SKM-1 (cell line): ENCODE data around the gene EPB41L2.
"Not testable (repeated sequence)": the region's sequence is repeated elsewhere in the genome, so short reads cannot be mapped to it uniquely, and the experiment has no call there.

Experiments used
- DNase-seq: peaks from one replicate; lab custom pipeline; 2025; ENCODE audit not compliant: unreplicated experiment; lab: John Stamatoyannopoulos, UW

EPB41L2 gene

DNA sequence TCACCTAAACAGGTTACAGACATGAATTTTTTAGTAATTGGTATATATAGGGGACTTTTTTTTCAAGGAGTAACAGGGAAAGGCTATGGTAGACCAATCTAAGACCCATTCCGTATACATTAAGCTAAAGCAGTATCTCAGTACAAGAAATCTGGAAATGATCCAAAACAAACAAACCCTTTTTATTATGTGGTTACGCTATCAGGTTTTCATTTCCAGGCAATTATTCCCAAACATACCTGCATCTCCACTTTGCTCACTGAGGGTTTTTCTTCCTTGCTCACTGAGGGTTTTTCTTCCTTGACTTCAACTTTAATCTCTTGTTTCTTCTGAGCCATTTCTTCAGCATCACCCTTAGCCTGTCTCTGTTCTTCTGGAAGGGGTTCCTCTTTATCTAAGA lies 107.3 kb downstream of the EPB41L2 start:
- no peak for DNase-seq

DNA sequence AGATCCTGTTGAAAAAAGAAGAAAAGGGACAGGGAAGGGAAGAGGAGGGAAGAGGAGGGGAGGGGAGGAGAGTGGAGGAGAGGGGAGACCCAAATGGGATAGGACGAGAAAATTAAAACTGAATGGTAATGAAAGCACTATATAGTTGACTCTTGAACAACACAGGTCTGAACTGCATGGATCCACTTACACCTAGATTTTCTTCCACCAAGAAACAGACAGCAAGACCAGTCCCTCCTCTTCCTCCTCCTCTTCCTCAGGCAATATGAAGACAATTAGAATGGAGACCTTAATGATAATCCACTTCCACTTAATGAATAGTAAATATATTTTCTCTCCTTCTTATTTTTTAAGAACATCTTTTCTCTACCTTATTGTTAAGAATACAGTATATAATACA lies 113.5 kb downstream of the EPB41L2 start:
- no peak for DNase-seq

DNA sequence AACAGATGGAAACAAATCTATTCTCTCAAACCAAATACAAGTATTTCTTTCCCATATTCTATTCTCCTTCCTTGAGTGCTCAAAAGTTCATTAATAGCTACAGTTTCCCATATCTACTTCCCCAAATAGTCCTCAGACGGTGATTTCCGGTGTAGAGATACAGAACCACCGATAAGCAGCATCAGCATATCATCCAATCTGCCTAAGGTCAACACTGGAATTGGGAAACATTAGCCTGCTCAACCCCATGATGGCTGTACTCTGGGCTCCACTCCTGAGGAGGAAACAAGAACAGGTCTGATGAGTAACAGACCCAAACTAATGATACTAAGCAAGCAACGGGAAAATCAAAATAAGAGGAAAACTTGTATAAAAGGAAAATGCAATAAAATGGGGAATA lies 115.6 kb downstream of the EPB41L2 start:
- DNase-seq = no peak

DNA sequence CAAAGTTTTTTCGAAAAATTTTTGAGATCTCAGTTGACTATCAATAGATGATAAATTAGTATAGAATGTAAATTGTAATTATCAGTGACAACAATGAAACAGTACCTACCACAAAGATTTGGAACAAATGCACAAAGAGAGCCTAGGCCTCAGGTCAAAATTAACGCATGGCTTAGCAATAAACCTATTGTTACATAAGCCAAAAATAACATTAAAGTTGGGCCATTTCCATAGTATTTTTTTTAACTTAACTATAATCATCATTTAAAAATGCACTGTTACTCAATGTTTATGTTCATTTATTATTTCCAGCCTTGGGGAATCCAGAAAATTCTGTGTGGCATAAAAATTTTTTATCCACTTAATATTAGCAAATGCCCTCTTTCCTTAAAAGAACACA lies 117.0 kb downstream of the EPB41L2 start:
- DNase-seq = no peak

DNA sequence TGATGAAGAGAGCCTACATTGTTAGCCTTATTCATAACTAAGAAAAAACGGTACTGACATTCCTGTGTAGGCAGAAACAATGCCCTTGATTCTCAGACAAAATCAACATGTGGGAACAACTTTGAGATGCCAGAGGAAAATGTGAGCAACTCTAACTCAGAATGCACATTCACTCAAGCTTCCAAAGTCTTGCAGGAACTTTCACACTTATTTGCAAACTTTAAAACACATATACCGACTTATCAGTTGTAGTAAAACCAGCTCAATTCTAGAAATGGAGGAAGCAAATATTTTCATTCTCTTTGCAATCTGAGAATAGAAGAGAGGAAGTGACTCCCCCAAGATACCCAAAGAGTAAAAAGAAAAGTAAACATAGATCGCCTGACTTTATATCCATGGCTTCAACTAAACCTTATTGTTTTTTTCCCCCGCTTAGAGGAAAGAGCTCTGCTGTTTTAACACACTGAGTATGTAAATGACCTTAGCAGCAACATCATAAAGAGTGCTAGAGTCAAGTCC lies 117.6 kb downstream of the EPB41L2 start:
- no peak for DNase-seq

DNA sequence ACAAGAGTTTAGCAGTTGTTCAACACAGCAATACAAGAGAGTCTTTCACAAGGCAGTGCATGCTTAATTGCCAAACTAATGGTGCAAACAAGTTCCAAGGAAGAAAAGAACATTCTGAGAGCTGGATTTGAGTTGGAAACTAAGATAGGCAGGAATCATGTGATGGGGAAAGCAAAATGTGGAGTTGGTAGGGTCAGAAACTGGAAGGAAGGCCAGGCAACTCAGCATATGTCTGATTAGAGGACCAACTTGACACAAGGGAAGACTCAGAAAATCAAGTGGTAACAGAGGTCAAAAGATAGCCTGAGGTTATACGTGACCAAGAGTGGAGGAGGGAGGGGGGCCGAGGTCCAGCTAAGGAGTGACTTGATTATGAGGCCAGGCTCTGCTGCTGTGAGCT lies 118.6 kb downstream of the EPB41L2 start:
- DNase-seq = no peak

DNA sequence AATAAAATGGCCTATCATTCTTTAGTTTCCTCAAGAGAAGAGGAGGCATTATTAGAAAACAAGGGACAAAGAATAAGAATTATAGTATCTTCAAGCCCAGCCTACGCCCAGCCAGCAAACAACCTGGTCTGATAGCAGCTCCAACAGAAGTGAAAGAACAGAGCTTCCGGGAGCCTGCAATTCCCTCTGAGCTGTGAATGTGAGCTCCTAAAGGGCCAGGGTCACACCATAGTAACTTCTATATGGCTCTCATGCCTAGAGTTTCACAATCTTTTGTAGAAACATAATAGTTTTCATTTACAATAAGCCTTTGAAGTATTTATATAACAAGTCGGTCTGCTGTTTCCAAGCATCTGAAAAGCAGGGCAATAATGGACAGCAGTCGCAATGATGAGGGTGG lies 119.3 kb downstream of the EPB41L2 start:
- no peak for DNase-seq

DNA sequence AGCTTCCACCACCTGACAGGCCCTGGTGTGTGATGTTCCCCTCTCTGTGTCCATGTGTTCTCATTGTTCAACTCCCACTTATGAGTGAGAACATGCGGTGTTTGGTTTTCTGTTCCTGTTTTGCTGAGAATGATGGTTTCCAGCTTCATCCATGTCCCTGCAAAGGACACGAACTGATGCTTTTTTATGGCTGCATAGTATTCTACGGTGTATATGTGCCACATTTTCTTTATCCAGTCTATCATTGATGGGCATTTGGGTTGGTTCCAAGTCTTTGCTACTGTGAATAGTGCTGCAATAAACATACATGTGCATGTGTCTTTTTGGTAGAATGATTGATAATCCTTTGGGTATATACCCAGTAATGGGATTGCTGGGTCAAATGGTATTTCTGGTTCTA lies 120.3 kb downstream of the EPB41L2 start:
- not testable (repeated sequence) for DNase-seq

DNA sequence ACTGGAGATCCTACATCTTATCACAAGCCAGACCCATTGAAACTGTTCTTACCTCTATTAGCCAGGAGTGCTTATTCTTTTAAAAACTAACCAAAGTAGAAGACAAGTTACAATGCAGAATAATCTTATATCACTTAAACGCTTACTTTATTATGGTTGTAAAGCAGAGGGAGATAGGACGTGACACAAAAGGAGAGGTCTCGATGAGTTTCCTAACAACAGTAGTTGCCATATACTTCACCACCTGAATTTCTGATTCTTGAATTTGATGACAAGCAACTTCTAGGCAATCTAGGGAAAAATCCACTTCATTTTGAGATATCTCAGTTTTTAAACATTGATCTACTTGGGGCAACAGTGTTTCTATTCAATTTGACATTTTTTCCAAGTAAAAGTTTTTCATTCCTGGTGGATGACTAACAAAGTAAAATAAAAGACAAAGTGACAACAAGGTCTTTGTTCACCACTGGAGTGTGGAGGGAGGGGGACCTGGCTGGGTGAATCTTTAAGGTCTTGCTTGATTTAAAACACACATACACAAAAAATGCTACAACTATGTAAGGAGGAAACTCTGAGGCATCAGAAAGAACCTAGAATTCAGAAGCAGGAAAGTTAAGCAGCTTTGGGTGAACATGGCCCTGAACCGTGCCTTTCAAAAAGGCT lies 125.0 kb downstream of the EPB41L2 start:
- no peak for DNase-seq

DNA sequence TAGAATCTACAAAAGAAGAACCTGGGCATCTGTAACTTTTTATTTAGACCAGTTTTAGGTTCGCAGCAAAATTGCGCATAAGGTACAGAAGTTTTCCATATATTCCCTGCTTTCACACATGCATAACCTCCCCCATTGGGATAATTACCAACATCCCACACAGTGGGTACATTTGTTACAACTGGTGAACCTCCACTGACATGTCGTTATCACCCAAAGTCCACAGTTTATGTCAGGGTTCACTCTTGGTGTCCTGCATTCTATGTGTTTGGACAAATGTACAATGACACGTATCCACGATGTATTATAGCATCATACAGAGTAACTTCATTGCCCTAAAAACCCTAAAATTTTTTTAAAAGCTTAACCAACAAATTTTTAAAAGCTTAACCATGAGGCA lies 126.1 kb downstream of the EPB41L2 start:
- DNase-seq = no peak

DNA sequence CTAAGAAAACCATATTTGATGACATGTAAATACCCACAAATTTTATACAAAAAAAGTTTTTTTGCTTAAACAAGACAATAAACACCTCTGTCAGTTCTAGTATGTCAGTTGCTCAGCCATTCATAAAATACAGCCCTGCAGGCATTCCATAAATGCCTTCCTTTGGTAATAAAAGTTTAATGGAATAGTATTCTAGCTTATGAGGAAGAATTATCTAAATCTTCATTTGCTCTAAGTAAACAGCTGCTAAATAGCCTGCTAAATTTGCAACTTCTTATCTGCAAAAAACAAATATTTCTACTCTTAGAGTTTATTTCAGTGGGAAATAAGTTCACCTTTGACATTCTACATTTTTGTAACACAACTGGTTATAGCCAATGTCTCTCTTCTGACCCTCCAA lies 127.1 kb downstream of the EPB41L2 start:
- no peak for DNase-seq

DNA sequence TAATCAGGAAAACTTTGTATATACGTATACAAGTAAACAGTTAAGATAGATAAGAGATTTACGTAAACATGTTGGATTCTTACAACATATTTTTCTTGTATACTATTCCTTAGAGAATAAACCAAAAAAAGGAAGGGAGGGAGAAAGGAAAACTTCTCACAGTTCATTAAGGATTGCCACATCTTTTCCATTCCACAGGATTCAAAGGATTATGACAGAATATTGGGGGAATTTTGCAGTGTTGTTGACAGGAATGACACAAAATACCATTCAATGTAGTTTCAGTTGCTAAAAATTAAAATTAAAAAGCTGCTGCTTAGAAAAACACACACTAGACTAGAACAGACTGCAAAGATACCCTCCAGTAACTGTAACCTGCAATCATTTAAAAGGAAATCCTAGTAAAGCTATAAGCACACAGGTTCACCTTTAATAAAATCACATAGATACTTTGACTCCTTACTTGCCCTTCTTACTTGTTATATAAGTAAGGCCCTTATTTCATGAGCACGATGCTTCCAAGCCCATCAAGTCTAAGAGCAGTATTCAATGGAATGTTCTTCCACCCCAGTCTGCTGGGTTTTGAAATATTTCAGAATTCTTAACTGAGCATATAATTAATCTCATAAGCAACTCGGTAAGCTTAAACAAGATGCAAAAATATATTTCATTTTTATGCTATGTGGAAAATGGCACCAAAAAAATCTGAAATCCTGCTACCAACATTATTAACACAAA lies 128.0 kb downstream of the EPB41L2 start:
- no peak for DNase-seq

DNA sequence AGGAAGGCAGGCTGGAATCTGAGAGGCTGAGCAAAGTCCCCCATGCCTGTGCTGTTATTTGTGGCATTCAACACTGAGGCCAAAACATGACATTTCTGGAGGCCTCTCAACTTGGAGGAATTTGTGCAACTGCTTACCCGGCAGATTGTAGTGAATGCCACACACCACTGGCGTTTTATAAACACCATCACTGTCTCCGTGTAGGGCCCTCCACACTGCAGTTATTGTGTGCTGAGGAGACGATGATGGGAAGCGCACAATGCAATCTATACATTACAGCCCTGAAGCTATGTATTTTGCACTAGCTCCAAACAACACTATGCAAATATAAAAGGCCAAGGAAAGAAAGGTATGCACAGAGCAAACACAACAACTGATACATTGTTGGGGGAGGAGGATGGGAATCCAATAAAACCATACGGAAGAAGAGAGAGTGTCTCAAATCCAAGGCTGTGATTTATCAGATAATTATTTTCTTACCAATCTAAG lies 129.3 kb downstream of the EPB41L2 start:
- DNase-seq = no peak

DNA sequence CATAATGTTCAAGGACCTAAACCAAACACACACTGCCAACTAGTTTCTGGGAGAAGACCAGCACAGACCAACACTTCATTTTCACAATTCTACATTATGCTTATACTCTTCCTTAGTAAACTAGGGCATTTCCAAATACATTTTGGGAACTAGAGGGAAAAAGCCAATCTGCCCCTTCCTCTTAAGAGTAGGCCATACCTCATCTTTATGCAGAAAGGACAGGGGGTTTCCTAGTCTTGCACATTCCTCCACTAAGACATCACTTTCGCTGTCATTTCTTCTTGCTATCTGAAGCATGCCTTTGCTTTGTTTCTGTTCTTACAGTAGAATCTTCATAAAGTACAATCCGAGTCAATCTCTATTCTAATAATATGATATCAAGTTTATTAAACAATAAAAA lies 130.1 kb downstream of the EPB41L2 start:
- DNase-seq = no peak

DNA sequence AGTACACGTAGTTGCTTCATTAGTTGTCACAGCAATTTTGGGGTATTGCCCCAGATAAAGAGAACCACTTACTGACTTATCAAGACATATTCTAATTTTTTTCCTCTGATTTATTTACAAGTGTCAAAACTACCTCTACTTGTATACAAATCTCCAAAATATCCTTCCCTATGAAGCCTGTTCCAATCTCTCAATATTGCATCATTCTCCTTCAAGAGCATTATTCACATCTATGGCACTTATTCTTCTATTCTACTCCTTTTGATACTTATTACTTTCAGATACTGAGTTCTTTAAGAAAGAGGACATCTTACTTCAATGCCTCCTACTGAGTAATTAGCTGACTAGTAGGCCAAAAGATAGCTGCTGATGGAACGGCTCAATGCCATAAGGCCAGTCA lies 130.6 kb downstream of the EPB41L2 start:
- no peak for DNase-seq

DNA sequence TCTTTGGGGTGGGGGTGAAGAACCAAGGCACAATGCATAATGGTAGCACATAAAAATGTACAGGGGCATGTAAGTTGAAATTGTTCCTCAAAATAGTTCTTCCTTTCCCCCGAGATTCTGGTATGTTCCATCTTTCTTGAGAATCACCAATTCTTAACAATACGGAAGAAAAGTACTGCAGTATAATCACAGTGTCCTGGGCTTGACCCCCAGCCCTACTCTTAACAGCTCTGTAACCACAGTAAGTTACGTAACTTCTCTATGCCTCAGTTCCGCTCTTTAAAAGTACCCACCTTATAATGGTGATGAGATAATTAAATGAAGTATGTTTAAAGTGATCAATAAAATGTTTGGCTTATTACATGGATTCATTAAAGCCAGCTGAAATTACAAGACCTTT lies 131.4 kb downstream of the EPB41L2 start:
- DNase-seq = peak; percentile 92

DNA sequence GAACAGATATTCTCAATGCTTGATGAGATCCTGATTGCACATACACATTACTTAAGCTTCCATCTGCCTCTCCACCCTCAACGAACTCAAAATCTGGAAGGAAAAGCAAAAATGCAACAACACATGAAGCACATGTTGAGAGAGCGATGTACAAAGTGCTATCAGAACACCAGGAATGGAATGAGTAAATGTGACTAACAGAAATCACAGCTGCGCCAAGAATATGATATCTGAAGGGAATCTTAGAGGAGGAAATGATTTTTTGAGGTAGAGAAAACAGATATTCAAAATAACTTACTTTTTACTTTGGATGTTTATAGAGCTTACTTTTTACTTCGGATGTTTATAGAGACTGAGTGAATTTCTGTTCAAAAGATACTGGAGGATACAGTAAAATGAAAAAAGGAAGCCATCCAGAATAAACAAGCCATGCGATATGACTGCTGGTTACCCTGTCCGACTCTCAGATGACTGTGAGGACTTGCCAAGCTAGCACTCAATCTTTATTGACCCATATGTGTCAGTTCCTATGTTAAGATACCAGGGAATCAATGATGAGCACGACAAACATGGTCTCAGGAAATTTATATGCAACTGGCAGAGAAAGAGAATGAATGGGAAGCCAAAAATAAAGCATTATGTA lies 133.9 kb downstream of the EPB41L2 start:
- no peak for DNase-seq

DNA sequence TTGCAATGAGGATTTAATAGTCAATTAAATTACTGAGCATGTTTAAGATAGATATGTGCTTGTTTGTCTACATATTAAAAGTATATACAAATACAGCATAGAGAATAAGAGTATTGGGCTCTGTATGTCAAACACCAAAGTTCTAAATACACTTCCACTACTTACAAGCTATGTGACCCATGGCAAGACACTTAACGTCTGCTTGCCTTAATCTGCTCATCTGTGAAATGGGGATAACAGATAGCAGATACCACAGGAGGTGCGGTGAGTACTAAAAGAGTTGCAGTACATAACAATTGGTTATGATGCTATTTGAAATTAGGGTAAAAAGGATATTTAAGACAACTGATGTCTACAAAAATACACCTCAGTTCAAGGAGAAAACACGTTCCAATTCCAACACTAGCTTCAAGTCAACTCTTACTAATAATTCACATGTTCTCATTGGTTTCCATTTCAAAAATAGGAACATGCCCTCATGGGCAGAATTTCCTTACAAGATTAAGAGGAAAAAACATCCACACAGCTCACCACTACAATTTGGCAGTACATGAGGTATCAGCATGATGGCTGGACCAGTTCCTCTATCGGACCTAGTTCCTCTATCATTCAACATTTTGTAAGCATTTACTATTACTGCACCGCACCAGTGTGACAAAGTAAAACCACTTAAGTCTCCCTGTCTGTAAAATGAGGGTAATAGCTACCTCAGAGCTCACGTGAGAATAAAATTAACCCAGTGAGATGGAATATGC lies 134.7 kb downstream of the EPB41L2 start:
- peak; percentile 85 for DNase-seq

DNA sequence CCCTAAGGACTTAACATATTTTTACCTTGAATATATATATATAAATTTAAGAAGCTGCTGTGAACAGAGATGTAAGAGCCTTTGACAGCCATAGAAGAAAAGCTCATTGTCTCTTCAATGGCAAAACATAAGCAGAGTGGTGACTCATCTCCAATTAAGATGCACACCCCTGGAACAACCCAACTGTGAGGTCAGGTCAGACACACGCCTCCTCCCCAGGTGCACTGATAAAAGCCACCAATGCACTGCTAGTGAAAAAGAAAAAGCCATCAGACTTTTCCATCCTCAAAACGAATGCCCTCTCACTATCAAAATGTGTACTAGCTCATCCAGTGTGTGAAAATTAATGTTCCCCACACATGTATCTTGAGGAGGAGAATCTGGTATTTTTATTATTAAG lies 135.7 kb downstream of the EPB41L2 start:
- DNase-seq = no peak

DNA sequence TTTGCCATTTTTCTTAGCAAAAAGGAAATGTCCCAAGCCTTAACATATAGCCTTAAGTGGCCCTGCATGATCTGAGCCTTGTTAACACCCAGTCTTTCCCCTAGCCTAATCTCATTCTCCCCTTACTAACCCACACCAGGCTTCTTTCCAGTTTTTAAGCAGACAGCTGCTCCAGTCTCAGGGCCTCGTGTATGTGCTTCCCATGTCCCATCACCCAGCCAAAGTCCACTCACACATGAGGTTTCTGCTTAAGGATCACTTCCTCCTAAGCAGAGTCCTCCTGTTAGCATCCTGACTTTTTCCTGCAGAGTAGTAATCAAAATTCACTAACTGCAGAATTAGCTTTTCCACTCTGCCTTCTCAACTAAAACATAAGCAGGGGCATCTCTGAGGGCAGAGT lies 139.7 kb downstream of the EPB41L2 start:
- no peak for DNase-seq

DNA sequence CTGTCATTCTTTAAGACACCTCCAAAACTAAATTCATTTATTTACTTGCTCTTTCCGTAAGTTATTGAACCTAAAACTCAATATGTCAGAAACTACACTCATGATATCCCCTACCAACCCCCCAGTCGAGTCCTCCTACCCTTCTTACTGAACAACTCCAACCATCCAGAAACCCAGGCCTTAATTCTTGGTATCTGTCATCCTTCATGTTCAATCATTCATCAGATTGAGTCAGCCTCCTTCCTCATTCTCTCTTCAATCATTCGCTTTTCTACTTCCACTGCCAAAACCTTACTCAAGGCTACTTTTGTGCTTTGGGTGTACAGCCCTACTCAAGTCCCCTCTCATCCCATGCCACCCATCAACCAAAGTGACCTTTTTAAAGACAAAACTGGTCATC lies 140.1 kb downstream of the EPB41L2 start:
- DNase-seq = no peak
